Measurements from ENCODE around the gene HS1BP3. TPM values are rescaled to one million over a fixed set of nuclear protein-coding genes. Genes with fewer than 3 reads are reported as not detected.

Gene HS1BP3
- total and polyA plus RNA-seq, 8 donors, result 13.8 to 105 (median 23.3) TPM

GRCh38 chr2:20624156-20624883 is 26.6 kb downstream of the HS1BP3 start:
- Histone ChIP-seq H3K4me1 (peaks cover 31 to 54% (median 45%) of the 10 kb centered on the region in 4 donors), H3K36me3 (peaks cover 31 to 63% (median 56%) of the 10 kb centered on the region in 4 donors), H3K27me3 (no peaks in the 10 kb centered on the region), H3K27ac (peak overlapping the region; percentile 73 to 97 (median 77)), H3K4me3 (no peak overlapping the region), H3K9me3 (no peaks in the 10 kb centered on the region)
- no peak for DNase-seq
- intact Hi-C loops (cut with DNase I; ENCODE audit: low total_unique reads), result no loop called here
- WGBS, 5 donors, result 88 to 92% (median 91%) methylated on average over 20 of the region's 20 CpGs
- no peak for TF ChIP-seq POLR2AphosphoS5 (IDR thresholded peaks at IDR 0.05)
- TF ChIP-seq POLR2A (IDR thresholded peaks at IDR 0.05), result no peak
- no peak for TF ChIP-seq CTCF (IDR thresholded peaks at IDR 0.05)
- TF ChIP-seq EP300 (IDR thresholded peaks at IDR 0.05), result no peak

GRCh38 chr2:20623741-20624155 is 27.1 kb downstream of the HS1BP3 start:
- WGBS, 5 donors, result 82 to 88% (median 83%) methylated on average over 4 to 7 of the region's 7 CpGs
- Histone ChIP-seq H3K4me3 (no peak overlapping the region), H3K9me3 (no peaks in the 10 kb centered on the region), H3K4me1 (peaks cover 37 to 60% (median 50%) of the 10 kb centered on the region in 4 donors), H3K27me3 (no peaks in the 10 kb centered on the region), H3K27ac (peak overlapping the region in 4 of 5 donors; percentile 35 to 97 (median 79)), H3K36me3 (peaks cover 33 to 61% (median 53%) of the 10 kb centered on the region in 4 donors)
- intact Hi-C loops (cut with DNase I; ENCODE audit: low total_unique reads), result no loop called here
- TF ChIP-seq CTCF (IDR thresholded peaks at IDR 0.05) (no peak), POLR2A (IDR thresholded peaks at IDR 0.05) (no peak), POLR2AphosphoS5 (IDR thresholded peaks at IDR 0.05) (no peak), EP300 (IDR thresholded peaks at IDR 0.05) (no peak)
- no peak for DNase-seq

GRCh38 chr2:20623241-20623640 is 27.7 kb downstream of the HS1BP3 start:
- no peak overlapping the region for H3K4me3 ChIP-seq
- peak overlapping the region in 3 of 5 donors; percentile 41 to 97 (median 89) for H3K27ac ChIP-seq
- intact Hi-C loops (cut with DNase I; ENCODE audit: low total_unique reads), result no loop called here
- H3K4me1 ChIP-seq, result peaks cover 42 to 65% (median 55%) of the 10 kb centered on the region in 4 donors
- H3K27me3 ChIP-seq, result no peaks in the 10 kb centered on the region
- no peak for DNase-seq
- TF ChIP-seq POLR2AphosphoS5 (IDR thresholded peaks at IDR 0.05) (no peak), EP300 (IDR thresholded peaks at IDR 0.05) (no peak), CTCF (IDR thresholded peaks at IDR 0.05) (no peak), POLR2A (IDR thresholded peaks at IDR 0.05) (no peak)
- H3K36me3 ChIP-seq, result peaks cover 33 to 61% (median 53%) of the 10 kb centered on the region in 4 donors
- H3K9me3 ChIP-seq, result no peaks in the 10 kb centered on the region
- WGBS, 5 donors, result 80 to 88% (median 84%) methylated on average over 10 of the region's 10 CpGs

GRCh38 chr2:20622731-20623130 is 28.2 kb downstream of the HS1BP3 start:
- peak overlapping the region in 3 of 5 donors; percentile 89 to 97 (median 94) for H3K27ac ChIP-seq
- H3K36me3 ChIP-seq, result peaks cover 33 to 61% (median 53%) of the 10 kb centered on the region in 4 donors
- no peaks in the 10 kb centered on the region for H3K27me3 ChIP-seq
- WGBS, 5 donors, result 78 to 90% (median 87%) methylated on average over 10 of the region's 10 CpGs
- H3K9me3 ChIP-seq, result no peaks in the 10 kb centered on the region
- intact Hi-C loops (cut with DNase I; ENCODE audit: low total_unique reads), result no loop called here
- H3K4me3 ChIP-seq, result no peak overlapping the region
- peak in 2 of 3 donors; percentile 4 to 66 for TF ChIP-seq POLR2AphosphoS5 (IDR thresholded peaks at IDR 0.05)
- no peak for TF ChIP-seq CTCF (IDR thresholded peaks at IDR 0.05)
- peak; percentile 87 for TF ChIP-seq EP300 (IDR thresholded peaks at IDR 0.05)
- no peak for TF ChIP-seq POLR2A (IDR thresholded peaks at IDR 0.05)
- no peak for DNase-seq
- peaks cover 47 to 70% (median 58%) of the 10 kb centered on the region in 4 donors for H3K4me1 ChIP-seq
